Measurements from ENCODE around the gene SULT1B1. TPM values are rescaled to one million over a fixed set of nuclear protein-coding genes. Genes with fewer than 3 reads are reported as not detected.

SULT1B1 gene
- total RNA-seq, 1 experiment from 2014 or later, result not detected

- H3K14ac ChIP-seq (ENCODE audit: insufficient read depth, low read length), result no peak overlapping the region
- H2BK20ac ChIP-seq (ENCODE audit: low read depth, low read length, poor library complexity, severe bottlenecking), result no peak overlapping the region
- no peak overlapping the region for H3K4me2 ChIP-seq (ENCODE audit: insufficient read depth, insufficient read length, low read length)
- Mint-ChIP-seq H3K27me3 (ENCODE audit: low read depth) (no peaks in the 10 kb centered on the region), H3K27ac (no peak overlapping the region), H3K36me3 (ENCODE audit: insufficient read depth in 1 of 3, low read depth in 3 of 3) (peaks cover 0 to 4% (median 2%) of the 10 kb centered on the region in 3 experiments; a peak in 3 of 7 replicates), H3K4me1 (peaks cover under 1 to 2% of the 10 kb centered on the region in 2 experiments; a peak in 3 of 4 replicates), H3K4me3 (no peak overlapping the region), H3K9me3 (peaks cover 4 to 9% of the 10 kb centered on the region in 2 experiments; a peak in 4 of 5 replicates)
- WGBS (ENCODE audit: extremely low coverage, insufficient read length, low lambda C conversion rate), result no CpG with 5 or more reads among the region's 3 CpGs
- H4K20me1 ChIP-seq (ENCODE audit: control insufficient read depth, insufficient read depth, insufficient read length), result no peaks in the 10 kb centered on the region
- H3K27ac ChIP-seq (ENCODE audit: insufficient read length, low read depth, low read length), result no peak overlapping the region
- H3K18ac ChIP-seq (ENCODE audit: insufficient read length, low read depth, low read length), result no peak overlapping the region
- H3K4me1 ChIP-seq (ENCODE audit: insufficient read depth, low read length), result peaks cover 1% of the 10 kb centered on the region; the same call in 1 of the 2 replicates
- H3K27me3 ChIP-seq (ENCODE audit: insufficient read depth, low read length), result no peaks in the 10 kb centered on the region
- no peak overlapping the region for H2BK5ac ChIP-seq (ENCODE audit: insufficient read length, low read length)
- no peak overlapping the region for H4K91ac ChIP-seq (ENCODE audit: insufficient read length, low read depth, low read length)
- H3K79me1 ChIP-seq (ENCODE audit: insufficient read depth, low read depth, low read length, poor library complexity, severe bottlenecking), result no peaks in the 10 kb centered on the region
- DNase-seq, result no peak
- no peak overlapping the region for H3K56ac ChIP-seq (ENCODE audit: insufficient read length, low read depth, low read length)
- H3K79me2 ChIP-seq (ENCODE audit: insufficient read depth, low read length), result no peaks in the 10 kb centered on the region
- no peaks in the 10 kb centered on the region for H3K23me2 ChIP-seq (ENCODE audit: insufficient read length, low read depth, low read length, poor library complexity, severe bottlenecking)
- H3K9ac ChIP-seq (ENCODE audit: extremely low read depth, insufficient read length, low read length), result no peak overlapping the region
- no peak overlapping the region for H2AFZ ChIP-seq (ENCODE audit: low read length)
- no peak overlapping the region for H3K4ac ChIP-seq (ENCODE audit: low read depth, low read length)
- TF ChIP-seq CTCF (conservative IDR thresholded peaks at IDR 0.05), result no peak
- H3T11ph ChIP-seq (ENCODE audit: low read length), result no peak overlapping the region
- H2AK5ac ChIP-seq (ENCODE audit: insufficient read length, low read length), result no peak overlapping the region
- no peak overlapping the region for H2BK12ac ChIP-seq (ENCODE audit: insufficient read length, low read depth, low read length)
- H4K8ac ChIP-seq (replicated peaks; ENCODE audit: insufficient read length, low read depth, low read length), result no peak overlapping the region
- H3K23ac ChIP-seq (ENCODE audit: insufficient read length, low read depth, low read length), result no peak overlapping the region
- no peak overlapping the region for H4K5ac ChIP-seq (ENCODE audit: insufficient read length, low read depth, low read length)
- no peak overlapping the region for H2BK15ac ChIP-seq (ENCODE audit: low read depth, low read length)
- no peak overlapping the region for H2BK120ac ChIP-seq (ENCODE audit: low read depth, low read length, poor library complexity, severe bottlenecking)
- no peaks in the 10 kb centered on the region for H3K9me3 ChIP-seq (ENCODE audit: control insufficient read depth, low read depth, low read length)
These were observed 2.8 kb upstream of the SULT1B1 start for GRCh38 chr4:69763233-69763632.

Measured in H9 (cell line).